NCI-H82 treated with DMSO at 0.1 percent for 48 hours (cell line): ENCODE measurements around the gene B3GNT3.
A peak's percentile ranks its signal among the peaks of the same experiment; 100 is the strongest.

ENCODE experiments used
- DNase-seq: peaks from one replicate; lab custom pipeline; 2025; ENCODE audit not compliant: unreplicated experiment; lab: John Stamatoyannopoulos, UW

B3GNT3 gene

GRCh38 chr19:17832443-17833208 lies 37.7 kb downstream of the B3GNT3 start:
- no peak for DNase-seq

- no peak for DNase-seq
Observed at GRCh38 chr19:17834350-17835181, 39.6 kb downstream of the B3GNT3 start.

- no peak for DNase-seq
Observed at GRCh38 chr19:17835182-17836006, 40.5 kb downstream of the B3GNT3 start.

- DNase-seq, result no peak
Observed at GRCh38 chr19:17836530-17836929, 41.6 kb downstream of the B3GNT3 start.

GRCh38 chr19:17837972-17838371 lies 43.0 kb downstream of the B3GNT3 start:
- no peak for DNase-seq

- DNase-seq, result no peak
Observed at GRCh38 chr19:17840019-17840418, 45.1 kb downstream of the B3GNT3 start.

GRCh38 chr19:17841371-17841809 lies 46.5 kb downstream of the B3GNT3 start:
- no peak for DNase-seq

- peak; percentile 98 for DNase-seq
Observed at GRCh38 chr19:17841810-17842662, 47.1 kb downstream of the B3GNT3 start.

GRCh38 chr19:17842663-17843291 lies 47.8 kb downstream of the B3GNT3 start:
- DNase-seq, result no peak

- no peak for DNase-seq
Observed at GRCh38 chr19:17843292-17843827, 48.4 kb downstream of the B3GNT3 start.

GRCh38 chr19:17843908-17844490 lies 49.1 kb downstream of the B3GNT3 start:
- DNase-seq, result no peak

GRCh38 chr19:17846146-17846545 lies 51.2 kb downstream of the B3GNT3 start:
- no peak for DNase-seq

- DNase-seq, result peak; percentile 61
Observed at GRCh38 chr19:17847538-17848366, 52.8 kb downstream of the B3GNT3 start, which contains the start of gene JAK3. TSS of gene JAK3 (minus strand) at chr19:17847982. CDS start at chr19:17844417, 3,565 bp downstream.

- DNase-seq, result no peak
Observed at GRCh38 chr19:17848595-17849292, 53.8 kb downstream of the B3GNT3 start.

GRCh38 chr19:17854061-17854460 lies 59.1 kb downstream of the B3GNT3 start:
- no peak for DNase-seq

GRCh38 chr19:17855280-17856152 lies 60.6 kb downstream of the B3GNT3 start:
- peak; percentile 56 for DNase-seq
